GM23338 (cell line): Measurements from ENCODE around the gene OXCT2. TPM values are rescaled to one million over a fixed set of nuclear protein-coding genes. Genes with fewer than 3 reads are reported as not detected.

ENCODE experiments used
- ATAC-seq: fragments of 200-7000 bp; cut with Tn5 transposase; 3 replicates; pipeline ENCODE4 v1.9.1; 2020
- DNase-seq: peaks from one replicate; pipeline ENCODE4 v3.0.0-alpha.2; 2015; ENCODE audit warnings: low spot score
- H2AFZ ChIP-seq: fragments of 200-600 bp; sonication (generic); 2 replicates; pipeline ENCODE4 v1.8.0; 2016; ENCODE audit warnings: antibody characterized with exemption, mild to moderate bottlenecking, moderate library complexity
- H3F3A ChIP-seq: fragments of 200-600 bp; sonication (generic); replicated peaks from 2 replicates; pipeline ENCODE4 v1.8.0; 2017; ENCODE audit warnings: antibody characterized with exemption, mixed run types, low read depth
- H3K27ac ChIP-seq: fragments of 200-600 bp; sonication (generic); 2 replicates; pipeline ENCODE4 v1.6.1; 2016; ENCODE audit warnings: low read depth
- H3K27me3 ChIP-seq: fragments of 200-600 bp; sonication (generic); 2 replicates; pipeline ENCODE4 v1.8.0; 2016; ENCODE audit warnings: mild to moderate bottlenecking, mixed run types, moderate library complexity; ENCODE audit not compliant: insufficient read depth
- H3K36me3 ChIP-seq: fragments of 200-600 bp; sonication (generic); 2 replicates; pipeline ENCODE4 v1.8.0; 2016; ENCODE audit warnings: mild to moderate bottlenecking; ENCODE audit not compliant: insufficient read depth
- H3K4me1 ChIP-seq: fragments of 200-600 bp; sonication (generic); 2 replicates; pipeline ENCODE4 v1.8.0; 2016; ENCODE audit warnings: mild to moderate bottlenecking, moderate library complexity; ENCODE audit not compliant: insufficient read depth
- H3K4me2 ChIP-seq: fragments of 200-600 bp; sonication (generic); 2 replicates; pipeline ENCODE4 v1.7.1; 2017; ENCODE audit warnings: mixed run types
- H3K4me3 ChIP-seq: fragments of 200-600 bp; sonication (generic); 2 replicates; pipeline ENCODE4 v1.6.1; 2016; ENCODE audit warnings: mixed run types
- H3K79me2 ChIP-seq: fragments of 200-600 bp; sonication (generic); replicated peaks from 2 replicates; pipeline ENCODE4 v1.8.0; 2017; ENCODE audit warnings: mild to moderate bottlenecking; ENCODE audit not compliant: insufficient read depth
- H3K9me2 ChIP-seq: fragments of 200-600 bp; sonication (generic); 2 replicates; pipeline ENCODE4 v1.8.0; 2017; ENCODE audit not compliant: insufficient read depth
- H4K20me1 ChIP-seq: fragments of 200-600 bp; sonication (generic); replicated peaks from 2 replicates; pipeline ENCODE4 v1.8.0; 2017; ENCODE audit warnings: mild to moderate bottlenecking; ENCODE audit not compliant: insufficient read depth
- H3K27ac Mint-ChIP-seq: 2 replicates; pipeline ENCODE4 v1.8.0; 2020; ENCODE audit warnings: inconsistent platforms, mild to moderate bottlenecking, moderate library complexity, mixed read lengths
- H3K27me3 Mint-ChIP-seq: 3 replicates; pipeline ENCODE4 v1.8.0; 2022; ENCODE audit warnings: low read depth, mild to moderate bottlenecking, moderate library complexity, mixed read lengths, inconsistent platforms; ENCODE audit not compliant: insufficient read depth, poor library complexity
- H3K36me3 Mint-ChIP-seq: 3 replicates; pipeline ENCODE4 v1.8.0; 2021; ENCODE audit warnings: low read depth, mild to moderate bottlenecking, inconsistent platforms, moderate library complexity, mixed read lengths
- H3K4me1 Mint-ChIP-seq: 3 replicates; pipeline ENCODE4 v1.8.0; 2020; ENCODE audit warnings: mild to moderate bottlenecking, inconsistent platforms, mixed read lengths
- H3K4me3 Mint-ChIP-seq: 3 replicates; pipeline ENCODE4 v1.8.0; 2021; ENCODE audit warnings: moderate library complexity, mild to moderate bottlenecking, inconsistent platforms, mixed read lengths
- H3K9me3 Mint-ChIP-seq: 3 replicates; pipeline ENCODE4 v1.8.0; 2020; ENCODE audit warnings: moderate library complexity, mild to moderate bottlenecking, inconsistent platforms, mixed read lengths
- CTCF ChIP-seq, 2 experiments: fragments of 200-600 bp in 1 of 2; sonication (generic) in 1 of 2; conservative IDR thresholded peaks; 2 replicates each; pipeline versions ENCODE4 v1.5.1 to v1.6.1; 2016 to 2017; ENCODE audit warnings: antibody characterized with exemption in 2 of 2, low read depth in 2 of 2, mild to moderate bottlenecking in 2 of 2, moderate library complexity in 1 of 2
- EZH2 ChIP-seq: fragments of 200-600 bp; sonication (generic); IDR thresholded peaks from one replicate; pipeline ENCODE4 v1.8.0; 2017; ENCODE audit warnings: antibody characterized with exemption, mild to moderate bottlenecking, low read depth; ENCODE audit not compliant: unreplicated experiment
- EZH2phosphoT487 ChIP-seq: fragments of 200-600 bp; sonication (generic); IDR thresholded peaks from one replicate; pipeline ENCODE4 v1.8.1; 2018; ENCODE audit warnings: antibody characterized with exemption; ENCODE audit not compliant: unreplicated experiment
- JUNB ChIP-seq: IDR thresholded peaks from one replicate; pipeline ENCODE4 v1.6.1; 2016; ENCODE audit warnings: antibody characterized with exemption; ENCODE audit not compliant: unreplicated experiment
- NANOG ChIP-seq: IDR thresholded peaks from 2 replicates; pipeline ENCODE4 v1.6.1; 2016; ENCODE audit warnings: antibody characterized with exemption, borderline replicate concordance
- STAT1 ChIP-seq: IDR thresholded peaks from one replicate; pipeline ENCODE4 v1.6.1; 2016; ENCODE audit warnings: antibody characterized with exemption; ENCODE audit not compliant: unreplicated experiment
- ZNF114 ChIP-seq: fragments of 250-450 bp; sonication (Bioruptor Pico); IDR thresholded peaks from 2 replicates; pipeline ENCODE4 v1.5.0; 2020; ENCODE audit warnings: mild to moderate bottlenecking, moderate library complexity
- polyA plus RNA-seq: library from polyadenylated mRNA; unstranded; fragments of >200 nt; fragmentation: Nextera tagmentation; extraction: Ambion mirVana; gene quantifications from 2 replicates; pipeline ENCODE4 v1.2.1, GENCODE V29; 2016
- total RNA-seq: library from RNA; depleted of rRNA; stranded (reverse); fragments of >200 nt; shearing (Covaris generic); gene quantifications from 2 replicates; pipeline ENCODE4 v1.2.3, GENCODE V29; 2014
- TF ChIP-seq, protein P1 (sequence below): IDR thresholded peaks from 2 replicates; pipeline ENCODE4 v1.6.1; 2016; ENCODE audit warnings: antibody characterized with exemption

OXCT2 gene
- total and polyA plus RNA-seq, 2 experiments from 2014 or later, result 1.4 to 2.8 TPM

DNA sequence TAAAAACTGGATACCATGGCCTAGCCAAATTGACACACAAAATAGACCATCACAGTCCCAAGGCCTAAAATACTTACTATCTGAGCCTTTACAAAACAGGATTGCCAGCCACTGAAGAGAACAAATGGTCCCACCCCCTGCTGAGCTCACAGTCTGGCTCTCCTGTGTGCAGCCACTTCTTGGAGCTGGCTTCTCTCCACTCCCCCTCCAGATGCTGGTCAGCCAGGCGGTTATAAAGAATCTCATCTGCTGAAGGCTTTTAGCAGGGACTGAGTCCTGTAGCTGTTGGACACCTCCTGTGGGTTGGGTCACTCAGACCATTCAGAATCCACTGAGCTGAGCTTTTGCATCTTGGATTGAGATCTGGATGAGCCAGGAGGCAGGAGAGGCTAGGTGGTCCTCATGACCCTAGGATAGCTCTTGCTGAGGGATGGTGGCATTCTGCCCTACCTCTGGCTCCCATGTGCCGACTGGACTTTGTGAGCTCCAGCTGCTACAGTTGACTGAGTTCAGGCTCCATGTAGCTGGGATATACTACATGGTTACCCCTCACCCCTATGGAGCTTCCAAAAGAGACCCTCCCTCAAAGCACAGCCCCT, 16.1 kb downstream of the OXCT2 start:
- H3K27ac Mint-ChIP-seq, result no peak overlapping the region
- H3K27me3 ChIP-seq, result no peaks in the 10 kb centered on the region
- no peak overlapping the region for H3K4me2 ChIP-seq
- H3K4me1 Mint-ChIP-seq, result no peaks in the 10 kb centered on the region; the same call in 2 of the 3 replicates
- peaks cover 7% of the 10 kb centered on the region; the same call in 2 of the 3 replicates for H3K9me3 Mint-ChIP-seq
- H4K20me1 ChIP-seq, result peaks cover 8% of the 10 kb centered on the region
- no peak overlapping the region for H2AFZ ChIP-seq
- H3K4me1 ChIP-seq, result no peaks in the 10 kb centered on the region
- no peaks in the 10 kb centered on the region for H3K27me3 Mint-ChIP-seq
- DNase-seq (no peak), ATAC-seq (no peak)
- H3K36me3 ChIP-seq, result peaks cover 10% of the 10 kb centered on the region; the same call in 1 of the 2 replicates
- H3K4me3 ChIP-seq, result no peak overlapping the region
- H3K9me2 ChIP-seq, result no peaks in the 10 kb centered on the region
- H3F3A ChIP-seq, result no peaks in the 10 kb centered on the region
- no peak overlapping the region for H3K27ac ChIP-seq
- H3K36me3 Mint-ChIP-seq, result peaks cover 52% of the 10 kb centered on the region
- TF ChIP-seq EZH2, result no peak
- TF ChIP-seq ZNF114 (CRISPR knock-in tag), result no peak
- TF ChIP-seq, protein P1, sequence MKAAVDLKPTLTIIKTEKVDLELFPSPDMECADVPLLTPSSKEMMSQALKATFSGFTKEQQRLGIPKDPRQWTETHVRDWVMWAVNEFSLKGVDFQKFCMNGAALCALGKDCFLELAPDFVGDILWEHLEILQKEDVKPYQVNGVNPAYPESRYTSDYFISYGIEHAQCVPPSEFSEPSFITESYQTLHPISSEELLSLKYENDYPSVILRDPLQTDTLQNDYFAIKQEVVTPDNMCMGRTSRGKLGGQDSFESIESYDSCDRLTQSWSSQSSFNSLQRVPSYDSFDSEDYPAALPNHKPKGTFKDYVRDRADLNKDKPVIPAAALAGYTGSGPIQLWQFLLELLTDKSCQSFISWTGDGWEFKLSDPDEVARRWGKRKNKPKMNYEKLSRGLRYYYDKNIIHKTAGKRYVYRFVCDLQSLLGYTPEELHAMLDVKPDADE, result no peak
- no peak overlapping the region for H3K4me3 Mint-ChIP-seq
- H3K79me2 ChIP-seq, result no peaks in the 10 kb centered on the region

GRCh38 chr1:39754026-39754570, 17.1 kb downstream of the OXCT2 start:
- Histone ChIP-seq H3K4me3 (no peak overlapping the region), H2AFZ (no peak overlapping the region), H3K4me1 (no peaks in the 10 kb centered on the region), H4K20me1 (peaks cover 8% of the 10 kb centered on the region), H3K79me2 (no peaks in the 10 kb centered on the region), H3K4me2 (no peak overlapping the region), H3F3A (no peaks in the 10 kb centered on the region), H3K36me3 (peaks cover 10% of the 10 kb centered on the region; the same call in 1 of the 2 replicates), H3K27me3 (no peaks in the 10 kb centered on the region), H3K27ac (no peak overlapping the region), H3K9me2 (no peaks in the 10 kb centered on the region)
- peaks cover 52% of the 10 kb centered on the region for H3K36me3 Mint-ChIP-seq
- H3K27me3 Mint-ChIP-seq, result no peaks in the 10 kb centered on the region
- ATAC-seq, result no peak
- TF ChIP-seq ZNF114 (CRISPR knock-in tag) (no peak), JUNB (no peak), EZH2phosphoT487 (no peak), NANOG (no peak), CTCF (conservative IDR thresholded peaks at IDR 0.05; ENCODE audit: low read depth in 2 of 2) (no peak), STAT1 (no peak)
- TF ChIP-seq, protein P1, result no peak
- DNase-seq, result no peak
- no peak overlapping the region for H3K27ac Mint-ChIP-seq
- no peak overlapping the region for H3K4me3 Mint-ChIP-seq
- H3K4me1 Mint-ChIP-seq, result no peaks in the 10 kb centered on the region; the same call in 2 of the 3 replicates
- H3K9me3 Mint-ChIP-seq, result no peaks in the 10 kb centered on the region
